ELF-1 (cell line): Measurements from ENCODE around the gene GATAD2B.
"Not testable (repeated sequence)": the region's sequence is repeated elsewhere in the genome, so short reads cannot be mapped to it uniquely, and the experiment has no call there.

Source experiments
- DNase-seq: peaks from one replicate; pipeline ENCODE4 v3.0.0-alpha.2; 2016; ENCODE audit warnings: low read depth, low spot score

GATAD2B gene

DNA sequence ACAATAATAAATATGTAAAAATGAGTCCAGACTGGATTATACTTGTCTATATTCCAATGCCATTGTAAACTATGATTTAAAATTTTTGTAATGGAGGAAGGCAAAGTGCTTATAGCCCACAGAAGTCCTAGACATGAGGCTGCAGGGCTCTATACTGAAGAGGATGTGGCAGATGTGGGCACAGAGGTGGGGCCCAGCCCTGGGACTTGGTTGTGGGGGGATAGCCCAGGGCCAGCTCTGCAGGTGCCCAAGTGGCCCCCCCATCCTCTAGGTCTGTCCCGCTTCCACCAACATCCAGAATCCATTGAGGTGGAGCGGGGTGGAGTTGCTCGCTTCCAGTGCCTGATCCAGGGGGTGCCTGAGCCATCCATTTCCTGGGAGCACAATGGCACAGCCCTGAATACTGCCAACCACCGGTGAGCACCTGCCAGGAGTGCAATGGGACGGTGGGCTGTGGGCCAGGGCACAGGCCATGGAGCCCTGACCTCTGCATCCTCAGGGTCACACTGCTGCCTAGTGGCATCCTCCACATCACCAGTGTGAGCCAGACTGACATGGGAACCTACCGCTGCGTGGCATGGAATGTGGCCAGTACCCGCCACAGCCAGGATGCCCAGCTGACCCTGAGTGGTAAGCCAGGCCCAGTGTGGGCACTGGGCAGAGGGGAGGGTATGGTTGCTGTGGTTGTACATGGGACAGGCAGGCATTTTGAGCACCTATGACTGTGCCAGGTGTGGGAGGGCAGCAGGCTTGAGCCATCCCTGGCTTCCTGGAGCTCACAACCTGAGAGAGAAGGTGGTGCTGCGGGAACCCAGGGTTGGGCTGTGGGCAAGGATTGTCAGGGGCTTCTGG lies 126.6 kb downstream of the GATAD2B start:
- no peak for DNase-seq

- DNase-seq: no peak
Observed at GRCh38 chr1:153795330-153795837, 127.4 kb downstream of the GATAD2B start.

- DNase-seq: peak; percentile 78
Observed at GRCh38 chr1:153794624-153795329, 128.0 kb downstream of the GATAD2B start.

DNA sequence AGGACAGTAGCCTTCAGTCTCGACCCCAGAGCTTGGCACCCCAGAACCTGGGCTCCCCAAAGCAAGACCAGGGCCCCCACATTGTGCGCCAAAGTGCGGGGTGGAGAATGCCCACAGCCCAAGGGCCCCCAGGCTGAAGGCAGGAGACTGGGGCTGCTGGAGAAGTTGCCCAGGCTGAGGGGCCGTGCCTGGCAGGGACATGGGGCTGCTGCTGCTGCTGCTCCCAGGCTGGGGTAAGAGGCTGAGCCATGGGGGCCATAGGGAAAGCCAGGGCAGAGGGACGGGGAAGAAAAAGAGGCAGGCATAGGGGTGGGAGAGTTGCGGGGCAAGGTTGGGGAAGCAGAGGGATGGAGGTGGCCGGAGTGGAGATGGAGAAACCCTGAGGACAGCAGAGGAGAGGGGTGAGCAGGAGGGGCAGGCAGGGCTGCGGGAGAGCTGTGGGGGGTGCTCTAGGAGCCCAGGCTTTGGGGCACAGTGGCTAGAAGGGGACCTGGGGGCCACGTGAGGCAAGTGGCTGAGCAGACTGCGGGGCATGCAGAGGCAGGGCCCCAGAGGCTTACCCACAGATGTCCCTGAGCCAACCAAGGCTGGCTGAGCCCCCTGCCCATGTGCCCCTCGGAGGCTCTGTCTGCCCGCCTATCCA lies 128.7 kb downstream of the GATAD2B start:
- DNase-seq: no peak

GRCh38 chr1:153793261-153793972 lies 129.4 kb downstream of the GATAD2B start:
- no peak for DNase-seq

DNA sequence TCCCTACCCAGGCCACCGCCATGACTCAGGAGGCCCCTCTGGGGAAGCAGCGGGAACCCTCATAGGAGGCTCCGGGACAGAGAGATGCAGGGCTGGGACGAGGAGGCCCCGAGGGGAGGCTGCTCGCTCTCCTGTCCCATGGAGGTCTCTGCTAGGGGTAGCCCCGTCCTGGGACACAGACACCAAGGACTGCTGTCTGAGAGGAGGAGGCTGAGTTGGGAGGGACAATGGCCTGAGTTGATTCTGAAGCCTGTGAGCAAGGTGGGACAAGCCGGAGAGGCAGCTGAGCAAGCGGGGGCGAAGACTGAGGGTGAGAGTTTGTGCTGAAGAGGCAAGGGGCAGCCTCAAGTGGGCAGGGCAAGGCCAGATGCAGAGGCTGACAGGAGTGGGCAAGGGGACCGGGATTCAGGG lies 130.1 kb downstream of the GATAD2B start:
- DNase-seq: no peak

- DNase-seq: peak; percentile 73
Observed at GRCh38 chr1:153791648-153792253, 131.0 kb downstream of the GATAD2B start.

- no peak for DNase-seq
Observed at GRCh38 chr1:153790966-153791647, 131.7 kb downstream of the GATAD2B start.

- no peak for DNase-seq
Observed at GRCh38 chr1:153790313-153790965, 132.3 kb downstream of the GATAD2B start.

DNA sequence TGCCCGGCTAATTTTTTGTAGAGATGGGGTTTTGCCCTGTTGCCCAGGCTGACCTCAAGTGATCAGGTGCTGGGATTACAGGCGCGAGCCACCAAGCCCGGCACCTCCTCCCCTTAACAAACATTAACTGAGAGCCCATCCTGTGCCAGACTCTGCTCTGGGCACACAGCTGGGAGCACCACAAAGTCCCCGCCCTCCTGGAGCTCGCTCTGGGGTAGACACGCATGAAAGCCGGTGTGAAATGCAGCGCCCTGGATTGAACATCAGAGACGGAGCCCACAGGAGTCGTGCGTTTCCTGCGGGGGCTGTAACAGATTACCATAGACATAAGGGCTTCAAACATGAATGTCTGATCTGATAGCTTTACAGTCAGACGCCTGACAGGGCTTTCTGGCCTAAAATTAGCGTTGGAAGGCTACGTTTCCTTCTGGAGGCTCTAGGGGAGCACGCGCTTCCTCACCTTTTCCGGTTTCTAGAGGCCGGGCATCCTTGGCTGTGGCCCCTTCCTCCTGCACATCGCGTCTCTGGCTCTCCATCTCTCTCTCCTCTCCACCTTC lies 133.2 kb downstream of the GATAD2B start:
- no peak for DNase-seq

DNA sequence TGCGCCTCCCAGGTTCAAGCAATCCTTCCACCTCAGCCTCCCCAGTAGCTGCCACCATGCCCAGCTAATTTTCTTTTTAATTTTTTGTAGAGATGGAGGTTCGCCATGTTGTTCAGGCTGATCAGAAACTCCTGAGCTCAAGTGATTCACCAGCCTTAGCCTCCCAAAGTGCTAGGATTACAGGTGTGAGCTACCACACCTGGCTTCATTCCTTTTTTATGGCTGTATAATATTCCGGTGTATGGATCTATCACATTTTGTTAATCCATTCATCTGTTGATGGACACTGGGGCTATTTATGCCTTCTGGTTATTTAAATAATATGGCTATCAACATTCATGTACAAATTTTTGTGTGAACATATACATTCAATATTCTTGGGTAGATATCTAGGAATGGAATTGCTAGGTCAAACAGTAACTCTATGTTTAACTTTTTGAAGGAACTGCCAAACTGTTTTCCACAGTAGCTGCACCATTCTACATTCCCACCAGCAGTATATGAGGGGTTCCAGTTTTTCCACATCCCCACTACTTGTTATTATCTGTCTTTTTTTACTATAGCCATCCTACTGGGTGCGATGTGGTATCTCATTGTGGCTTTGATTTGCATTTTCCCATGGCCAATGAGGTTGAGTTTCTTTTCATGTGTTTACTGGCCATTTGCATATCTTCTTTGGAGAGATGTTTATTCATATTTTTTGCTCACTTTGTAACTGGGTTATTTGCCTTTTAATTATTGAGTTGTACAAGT lies 136.6 kb downstream of the GATAD2B start:
- DNase-seq: no peak

DNA sequence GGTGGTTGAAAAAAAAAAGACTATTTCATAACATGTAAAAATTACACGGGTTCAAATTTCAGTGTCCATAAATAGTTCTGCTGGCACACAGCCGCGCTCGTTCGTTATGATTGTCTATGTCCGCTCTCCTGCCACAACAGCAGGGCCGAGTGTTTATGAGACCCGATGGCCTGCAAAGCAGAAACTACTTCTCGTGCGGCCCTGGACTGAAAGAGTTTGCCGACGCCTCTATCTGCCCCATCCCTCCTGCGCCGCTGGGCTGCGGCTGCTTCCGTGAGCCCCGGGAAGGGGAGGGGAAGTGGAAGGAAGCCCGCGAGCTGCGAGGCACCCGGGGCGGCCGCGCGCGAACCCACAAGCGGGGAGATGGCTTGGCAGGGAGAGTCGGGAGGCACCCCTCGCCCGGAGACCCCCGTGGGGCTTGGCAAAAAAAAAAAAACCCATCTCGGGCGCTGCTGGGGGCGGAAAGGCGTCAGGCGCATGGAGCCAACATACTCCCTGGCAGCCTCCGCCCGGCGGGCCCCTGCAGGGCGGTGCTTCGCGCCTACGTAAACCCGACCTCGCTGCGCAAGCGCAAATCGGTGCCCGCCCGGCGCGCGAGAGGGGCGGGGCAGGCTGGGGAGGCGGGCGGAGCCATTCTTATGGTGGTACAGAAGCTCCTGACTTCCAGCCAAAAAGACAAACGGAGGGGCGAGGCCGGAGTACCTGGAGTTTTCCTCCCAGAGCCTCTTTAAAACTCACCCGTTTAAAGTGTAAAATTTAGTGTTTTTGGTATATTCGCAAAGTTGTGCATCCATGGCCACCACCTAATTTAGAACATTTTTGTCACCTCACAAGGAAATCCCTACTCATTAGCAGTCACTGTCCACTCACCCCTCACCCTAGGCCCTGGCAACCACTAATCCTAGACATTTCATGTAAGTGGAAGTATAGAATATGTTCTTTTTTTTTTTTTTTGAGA lies 139.3 kb downstream of the GATAD2B start:
- peak; percentile 96 for DNase-seq

GRCh38 chr1:153782648-153783047 lies 140.1 kb downstream of the GATAD2B start:
- not testable (repeated sequence) for DNase-seq

DNA sequence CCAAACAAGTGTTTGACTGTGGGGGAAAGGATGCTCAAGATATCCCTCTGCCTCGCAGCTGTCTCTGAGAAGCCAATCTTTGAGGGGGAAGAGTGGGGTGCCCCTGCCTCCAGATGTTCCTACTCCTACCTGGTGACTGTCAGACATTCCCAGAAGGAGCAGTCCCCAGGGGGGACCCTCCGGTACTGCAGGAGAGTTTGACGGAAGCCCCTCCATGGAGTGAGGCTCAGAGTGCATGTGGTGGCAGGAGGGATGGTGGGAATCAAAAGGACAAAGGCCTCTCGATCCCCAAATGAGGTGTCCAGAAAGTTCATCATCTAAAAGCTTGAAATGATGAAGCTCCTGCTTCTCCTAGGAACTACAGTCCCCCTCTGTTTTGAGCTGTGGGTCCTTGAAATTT lies 142.2 kb downstream of the GATAD2B start:
- DNase-seq: no peak

- no peak for DNase-seq
Observed at GRCh38 chr1:153779781-153780541, 142.8 kb downstream of the GATAD2B start.

- no peak for DNase-seq
Observed at GRCh38 chr1:153778824-153779519, 143.8 kb downstream of the GATAD2B start.
